ENCODE measurements around the gene FRMPD4. TPM values are rescaled to one million over a fixed set of nuclear protein-coding genes. Genes with fewer than 3 reads are reported as not detected.

The FRMPD4 gene
- polyA plus RNA-seq, 1 experiment = 0.82 TPM

- CTCF ChIA-PET = no interaction called here
- POLR2A ChIA-PET = no interaction called here
These were observed 258.3 kb downstream of the FRMPD4 start for GRCh38 chrX:12396584-12396983.

GRCh38 chrX:12400218-12400617 lies 261.9 kb downstream of the FRMPD4 start:
- ChIA-PET POLR2A (no interaction called here), CTCF (interaction anchor here (0.9 kb wide), 1 partner anchor 13 kb away, joined by 3 read pairs; no protein-coding TSS in a partner anchor)
- no peak for TF ChIP-seq CTCF (IDR thresholded peaks at IDR 0.05; ENCODE audit: insufficient read depth, low read depth, low read length)

More at GRCh38 chrX:12396584-12396983, 258.3 kb downstream of the FRMPD4 start:
- Histone ChIP-seq H3K27me3 (ENCODE audit: control insufficient read depth, insufficient read depth, low read length) (no peaks in the 10 kb centered on the region), H3K36me3 (ENCODE audit: control insufficient read depth, insufficient read depth, low read length) (no peaks in the 10 kb centered on the region), H3K4me3 (ENCODE audit: low read depth, low read length) (no peak overlapping the region)
- no peak for TF ChIP-seq CTCF (IDR thresholded peaks at IDR 0.05; ENCODE audit: insufficient read depth, low read depth, low read length)
- no peak for DNase-seq (ENCODE audit: low read depth)

GRCh38 chrX:12401252-12401651 lies 263.0 kb downstream of the FRMPD4 start:
- ChIA-PET CTCF (interaction anchor here (0.7 to 1.1 kb wide), 3 partner anchors 12 to 81 kb away, joined by 3 to 5 read pairs (median 3); no protein-coding TSS in a partner anchor), POLR2A (no interaction called here)
- DNase-seq (ENCODE audit: low read depth) = no peak
- Histone ChIP-seq H3K36me3 (ENCODE audit: control insufficient read depth, insufficient read depth, low read length) (no peaks in the 10 kb centered on the region), H3K27me3 (ENCODE audit: control insufficient read depth, insufficient read depth, low read length) (no peaks in the 10 kb centered on the region), H3K4me3 (ENCODE audit: low read depth, low read length) (no peak overlapping the region)
- TF ChIP-seq CTCF (IDR thresholded peaks at IDR 0.05; ENCODE audit: insufficient read depth, low read depth, low read length) = no peak

More at GRCh38 chrX:12400218-12400617, 261.9 kb downstream of the FRMPD4 start:
- Histone ChIP-seq H3K36me3 (ENCODE audit: control insufficient read depth, insufficient read depth, low read length) (no peaks in the 10 kb centered on the region), H3K27me3 (ENCODE audit: control insufficient read depth, insufficient read depth, low read length) (no peaks in the 10 kb centered on the region), H3K4me3 (ENCODE audit: low read depth, low read length) (no peak overlapping the region)
- no peak for DNase-seq (ENCODE audit: low read depth)

- no peak for TF ChIP-seq CTCF (IDR thresholded peaks at IDR 0.05; ENCODE audit: insufficient read depth, low read depth, low read length)
- ChIA-PET CTCF (no interaction called here), POLR2A (no interaction called here)
- H3K27me3 ChIP-seq (ENCODE audit: control insufficient read depth, insufficient read depth, low read length) = no peaks in the 10 kb centered on the region
- H3K4me3 ChIP-seq (ENCODE audit: low read depth, low read length) = no peak overlapping the region
- no peaks in the 10 kb centered on the region for H3K36me3 ChIP-seq (ENCODE audit: control insufficient read depth, insufficient read depth, low read length)
- no peak for DNase-seq (ENCODE audit: low read depth)
These were observed 265.3 kb downstream of the FRMPD4 start for GRCh38 chrX:12403474-12404082.

- ChIA-PET POLR2A (no interaction called here), CTCF (interaction anchor here (0.6 kb wide), 1 partner anchor 444 kb away, joined by 3 read pairs; no protein-coding TSS in a partner anchor)
- H3K27me3 ChIP-seq (ENCODE audit: control insufficient read depth, insufficient read depth, low read length) = no peaks in the 10 kb centered on the region
- H3K36me3 ChIP-seq (ENCODE audit: control insufficient read depth, insufficient read depth, low read length) = no peaks in the 10 kb centered on the region
- no peak for DNase-seq (ENCODE audit: low read depth)
- no peak overlapping the region for H3K4me3 ChIP-seq (ENCODE audit: low read depth, low read length)
- TF ChIP-seq CTCF (IDR thresholded peaks at IDR 0.05; ENCODE audit: insufficient read depth, low read depth, low read length) = no peak
These were observed 267.0 kb downstream of the FRMPD4 start for GRCh38 chrX:12405306-12405705.

Data from BJ (cell line).